Stimulated activated naive CD8-positive, alpha-beta T cell treated with anti-CD3 and anti-CD28 coated beads, Interleukin-15, amount 100 ng/mL, for 72 hours (primary cell): ENCODE measurements around the gene TSHZ3.

Source experiments
- ATAC-seq: fragments of 150-1000 bp; cut with Tn5 transposase; 2 replicates; pipeline ENCODE4 v1.10.0; 2021; ENCODE audit warnings: mild to moderate bottlenecking, moderate library complexity
- DNase-seq, 2 donors: peaks; one replicate each; pipeline ENCODE4 v3.0.0; 2021 to 2022
- H3K27ac Mint-ChIP-seq, 2 donors: one replicate each; pipeline ENCODE4 v1.8.0; 2022; ENCODE audit warnings: mild to moderate bottlenecking in 2 of 2, mixed read lengths in 2 of 2, moderate library complexity in 2 of 2
- H3K27me3 Mint-ChIP-seq: one replicate; pipeline ENCODE4 v1.8.0; 2022; ENCODE audit warnings: mixed read lengths
- H3K4me1 Mint-ChIP-seq: one replicate; pipeline ENCODE4 v1.8.0; 2022; ENCODE audit warnings: mild to moderate bottlenecking, mixed read lengths
- H3K4me3 Mint-ChIP-seq, 2 donors: one replicate each; pipeline ENCODE4 v1.8.0; 2022; ENCODE audit warnings: mild to moderate bottlenecking in 2 of 2, mixed read lengths in 2 of 2, moderate library complexity in 1 of 2
- H3K9me3 Mint-ChIP-seq, 2 donors: one replicate each; pipeline ENCODE4 v1.8.0; 2022; ENCODE audit warnings: mixed read lengths in 2 of 2

TSHZ3 gene

DNA sequence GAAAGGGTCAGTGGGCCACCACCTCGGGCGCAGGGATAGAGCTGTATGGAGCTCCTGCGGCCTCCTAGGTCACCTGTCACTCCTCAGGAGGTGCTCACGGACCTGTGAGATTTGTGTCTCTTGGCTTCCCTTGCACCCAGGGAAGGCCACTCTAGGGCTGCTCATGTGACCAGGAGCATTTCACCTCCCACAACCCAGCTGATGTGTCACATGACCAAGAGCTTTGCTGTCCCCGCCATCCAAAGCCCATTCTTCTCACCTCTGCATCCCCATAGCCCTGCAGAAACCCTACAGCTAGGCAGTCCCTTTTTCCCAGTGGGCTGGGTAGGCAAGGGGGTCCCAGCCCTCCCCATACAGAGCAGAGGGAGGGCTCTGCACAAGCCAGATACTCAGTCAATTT, 51.2 kb downstream of the TSHZ3 start:
- H3K9me3 Mint-ChIP-seq = peaks cover 0 to under 1% of the 10 kb centered on the region in 2 donors
- peaks cover 10% of the 10 kb centered on the region for H3K27me3 Mint-ChIP-seq
- H3K27ac Mint-ChIP-seq = no peak overlapping the region
- ATAC-seq (no peak), DNase-seq (no peak)
- no peak overlapping the region for H3K4me3 Mint-ChIP-seq
- H3K4me1 Mint-ChIP-seq = no peaks in the 10 kb centered on the region

DNA sequence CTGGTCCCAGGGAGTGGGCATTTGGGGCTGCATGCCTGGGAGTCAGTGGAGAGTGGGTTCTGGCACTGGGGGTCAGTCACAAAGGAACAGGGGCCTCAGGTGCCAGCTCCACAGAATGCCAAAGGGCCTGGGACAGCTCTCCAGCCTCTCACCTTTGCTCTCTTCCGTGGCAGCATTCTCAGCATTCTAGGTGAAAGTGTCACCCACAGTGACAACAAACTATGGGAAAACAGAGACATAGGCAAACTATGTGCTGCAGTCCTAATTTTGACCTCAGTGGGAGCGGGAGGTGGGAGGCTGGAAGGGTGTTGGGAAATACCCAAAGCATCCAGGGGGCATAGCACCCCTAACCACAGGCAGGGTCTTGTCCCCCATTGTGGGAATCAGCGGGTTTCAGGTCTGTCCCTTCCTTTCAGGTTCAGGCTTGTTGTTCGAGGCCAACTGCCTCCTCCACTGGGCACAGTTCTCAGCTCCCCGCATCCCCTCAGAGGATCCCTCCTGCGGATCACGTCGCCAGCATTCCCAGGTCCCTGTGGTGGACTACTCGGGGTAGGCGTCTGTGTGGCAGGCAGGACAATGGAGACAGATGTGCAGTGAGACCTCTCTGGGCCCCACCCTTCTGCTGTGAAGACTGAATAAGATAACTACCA, 52.4 kb downstream of the TSHZ3 start:
- no peak for DNase-seq
- Mint-ChIP-seq H3K4me3 (no peak overlapping the region), H3K27me3 (peaks cover 10% of the 10 kb centered on the region), H3K27ac (no peak overlapping the region), H3K4me1 (no peaks in the 10 kb centered on the region), H3K9me3 (peaks cover 0 to 10% of the 10 kb centered on the region in 2 donors)
- no peak for ATAC-seq

DNA sequence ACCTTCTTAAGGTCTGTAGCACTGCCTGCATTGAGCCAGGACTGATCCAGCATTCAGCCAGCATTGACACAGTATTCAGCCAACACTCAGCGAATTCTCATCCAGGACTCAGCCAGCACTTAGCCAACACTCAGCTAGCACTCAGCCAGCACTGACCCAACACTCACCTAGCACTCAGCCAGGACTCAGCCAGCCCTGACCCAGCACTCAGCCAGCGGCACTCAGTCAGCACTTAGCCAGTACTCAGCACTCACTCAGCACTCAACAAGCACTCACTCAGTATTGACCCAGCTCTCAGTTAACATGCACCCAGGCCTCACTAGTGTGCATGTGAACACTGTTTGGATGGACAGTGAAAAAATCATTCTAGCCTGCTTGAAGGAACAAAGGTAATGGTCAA, 55.0 kb downstream of the TSHZ3 start:
- H3K27me3 Mint-ChIP-seq = peaks cover 10% of the 10 kb centered on the region
- no peak overlapping the region for H3K4me3 Mint-ChIP-seq
- no peak overlapping the region for H3K27ac Mint-ChIP-seq
- no peak for ATAC-seq
- no peaks in the 10 kb centered on the region for H3K4me1 Mint-ChIP-seq
- H3K9me3 Mint-ChIP-seq = peaks cover 0 to 10% of the 10 kb centered on the region in 2 donors
- no peak for DNase-seq

GRCh38 chr19:31292639-31293185, 56.5 kb downstream of the TSHZ3 start:
- Mint-ChIP-seq H3K4me1 (no peaks in the 10 kb centered on the region), H3K4me3 (no peak overlapping the region), H3K27ac (no peak overlapping the region), H3K27me3 (peaks cover under 1% of the 10 kb centered on the region), H3K9me3 (peaks cover 0 to 10% of the 10 kb centered on the region in 2 donors)
- DNase-seq (no peak), ATAC-seq (no peak)

DNA sequence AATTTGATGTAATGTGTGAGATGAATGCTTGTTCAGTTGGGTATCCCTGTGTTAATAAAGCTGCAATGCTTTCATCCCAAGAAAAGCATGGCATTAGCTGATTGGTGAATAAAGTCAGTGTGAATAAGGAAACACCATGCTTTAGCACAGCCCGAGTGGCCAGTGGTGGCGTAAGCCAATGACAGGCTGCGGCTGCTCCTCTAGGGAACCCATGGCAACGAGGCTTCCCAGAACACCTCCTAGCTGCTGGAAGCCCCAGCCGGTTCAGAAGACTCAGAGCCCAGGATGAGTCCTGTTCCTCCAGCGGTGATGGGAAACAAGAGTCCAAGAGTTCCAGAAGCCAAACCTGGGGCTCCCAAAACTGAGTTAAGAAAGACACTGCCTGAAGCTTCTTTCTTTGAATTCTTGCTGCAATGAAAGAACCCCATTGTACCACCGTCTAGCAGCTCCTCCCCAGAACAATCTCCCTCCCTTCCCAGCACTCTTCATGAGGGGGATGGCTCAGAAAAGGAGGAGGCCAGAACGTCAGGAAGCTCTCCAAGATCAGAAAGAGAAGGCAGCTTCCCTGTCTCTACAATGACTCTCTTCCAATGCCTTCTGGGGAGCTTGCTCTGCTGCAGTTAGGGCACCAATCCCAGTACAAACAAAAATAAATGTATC, 58.2 kb downstream of the TSHZ3 start:
- Mint-ChIP-seq H3K27me3 (no peaks in the 10 kb centered on the region), H3K9me3 (peaks cover 0 to 10% of the 10 kb centered on the region in 2 donors), H3K4me1 (peaks cover 2% of the 10 kb centered on the region), H3K27ac (no peak overlapping the region), H3K4me3 (no peak overlapping the region)
- ATAC-seq (no peak), DNase-seq (no peak)

DNA sequence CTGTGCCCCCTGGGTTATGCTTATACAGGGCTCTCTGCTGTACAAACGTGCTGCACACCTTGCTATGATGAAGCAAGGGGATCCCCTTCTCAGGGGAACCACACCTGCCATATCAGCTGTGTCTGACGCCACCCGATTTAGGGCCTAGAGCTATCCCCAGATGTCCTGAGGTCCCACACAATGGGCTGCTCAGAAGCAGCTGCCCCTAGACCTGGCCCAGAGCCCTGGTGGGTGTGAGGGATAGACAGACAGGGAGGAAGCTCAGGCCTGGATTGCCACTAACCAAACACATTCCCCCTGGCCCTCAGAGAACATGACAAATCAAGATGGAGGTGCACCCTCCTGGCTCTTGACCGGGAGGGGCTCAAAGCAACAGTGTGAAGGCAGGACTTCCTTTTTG, 59.3 kb downstream of the TSHZ3 start:
- no peak for DNase-seq
- H3K27me3 Mint-ChIP-seq = no peaks in the 10 kb centered on the region
- no peak overlapping the region for H3K27ac Mint-ChIP-seq
- H3K9me3 Mint-ChIP-seq = peaks cover 0 to 10% of the 10 kb centered on the region in 2 donors
- no peak overlapping the region for H3K4me3 Mint-ChIP-seq
- peaks cover 6% of the 10 kb centered on the region for H3K4me1 Mint-ChIP-seq
- ATAC-seq = no peak

- Mint-ChIP-seq H3K9me3 (peaks cover 0 to 10% of the 10 kb centered on the region in 2 donors), H3K27ac (no peak overlapping the region), H3K4me3 (no peak overlapping the region), H3K4me1 (peaks cover 6% of the 10 kb centered on the region), H3K27me3 (no peaks in the 10 kb centered on the region)
- ATAC-seq (no peak), DNase-seq (no peak)
These were observed 59.8 kb downstream of the TSHZ3 start for GRCh38 chr19:31289381-31289880.

DNA sequence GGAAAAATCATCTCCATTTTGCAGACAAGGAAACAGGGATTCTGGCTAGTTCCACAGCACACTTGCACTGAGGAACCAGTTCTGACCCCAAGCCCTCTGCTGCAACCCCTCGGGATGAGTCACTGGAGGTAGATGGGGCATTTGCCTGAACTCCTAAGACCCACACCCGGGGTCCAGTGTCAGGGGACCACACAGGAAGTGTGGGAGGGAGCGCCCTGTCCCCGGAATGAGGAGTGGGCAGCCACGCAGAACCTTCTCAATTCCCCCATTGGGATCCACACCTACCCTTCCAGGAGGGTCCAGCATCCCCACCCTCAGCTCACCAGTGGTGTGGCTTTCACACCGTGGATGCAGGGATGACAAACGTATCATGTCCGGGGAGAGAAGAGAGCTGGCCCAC, 62.7 kb downstream of the TSHZ3 start:
- Mint-ChIP-seq H3K9me3 (no peaks in the 10 kb centered on the region), H3K4me1 (peaks cover 6% of the 10 kb centered on the region), H3K27ac (no peak overlapping the region), H3K27me3 (peaks cover 3% of the 10 kb centered on the region), H3K4me3 (no peak overlapping the region)
- DNase-seq (no peak), ATAC-seq (no peak)

DNA sequence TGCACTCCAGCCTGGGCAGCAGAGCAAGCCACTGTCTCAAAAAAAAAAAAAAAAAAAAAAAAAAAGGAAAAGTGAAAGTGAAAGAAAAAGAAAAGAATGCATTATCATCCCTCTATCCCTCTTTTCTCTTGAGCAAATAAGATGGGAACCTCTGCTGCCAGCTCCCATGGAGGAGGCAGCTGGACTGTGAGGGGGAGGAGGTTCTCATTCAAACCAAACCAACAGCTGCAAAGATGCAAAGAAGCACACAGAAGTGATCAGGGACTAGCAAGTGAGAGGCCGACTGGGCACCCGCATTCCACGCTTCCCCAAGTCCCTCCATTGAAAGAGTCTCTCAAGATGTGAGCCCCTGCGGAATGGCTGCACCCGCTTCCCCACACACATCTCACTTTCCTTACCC, 63.5 kb downstream of the TSHZ3 start:
- ATAC-seq (no peak), DNase-seq (no peak)
- Mint-ChIP-seq H3K4me1 (peaks cover 6% of the 10 kb centered on the region), H3K9me3 (no peaks in the 10 kb centered on the region), H3K27ac (no peak overlapping the region), H3K27me3 (peaks cover 7% of the 10 kb centered on the region), H3K4me3 (no peak overlapping the region)

- H3K27me3 Mint-ChIP-seq = peaks cover 7% of the 10 kb centered on the region
- H3K9me3 Mint-ChIP-seq = no peaks in the 10 kb centered on the region
- no peak overlapping the region for H3K27ac Mint-ChIP-seq
- peaks cover 6% of the 10 kb centered on the region for H3K4me1 Mint-ChIP-seq
- ATAC-seq (no peak), DNase-seq (no peak)
- no peak overlapping the region for H3K4me3 Mint-ChIP-seq
These were observed 64.6 kb downstream of the TSHZ3 start for GRCh38 chr19:31284621-31285020.

DNA sequence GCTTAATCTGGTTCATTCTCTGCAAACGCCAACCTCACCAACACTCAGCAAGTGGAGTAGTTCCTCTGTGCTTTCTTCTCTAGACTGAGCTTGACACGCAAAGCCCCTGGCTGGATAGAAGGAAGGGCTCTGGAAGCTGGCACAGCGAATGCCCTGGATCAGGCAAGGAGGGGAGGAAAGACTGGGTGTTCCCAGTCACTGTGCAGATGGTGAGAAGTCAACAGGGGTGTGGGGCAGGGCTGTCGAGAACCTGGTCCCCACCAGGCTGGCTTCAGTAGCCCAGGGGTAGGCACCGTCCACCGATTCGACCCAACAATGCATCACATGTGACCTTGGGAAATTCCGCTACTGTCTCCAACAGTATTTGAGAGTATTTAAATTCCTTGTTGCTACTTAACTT, 65.5 kb downstream of the TSHZ3 start:
- Mint-ChIP-seq H3K4me3 (no peak overlapping the region), H3K27me3 (peaks cover 7% of the 10 kb centered on the region), H3K9me3 (no peaks in the 10 kb centered on the region), H3K4me1 (peaks cover 6% of the 10 kb centered on the region), H3K27ac (peak overlapping the region in 1 of 2 donors; percentile 62)
- DNase-seq = no peak
- no peak for ATAC-seq

DNA sequence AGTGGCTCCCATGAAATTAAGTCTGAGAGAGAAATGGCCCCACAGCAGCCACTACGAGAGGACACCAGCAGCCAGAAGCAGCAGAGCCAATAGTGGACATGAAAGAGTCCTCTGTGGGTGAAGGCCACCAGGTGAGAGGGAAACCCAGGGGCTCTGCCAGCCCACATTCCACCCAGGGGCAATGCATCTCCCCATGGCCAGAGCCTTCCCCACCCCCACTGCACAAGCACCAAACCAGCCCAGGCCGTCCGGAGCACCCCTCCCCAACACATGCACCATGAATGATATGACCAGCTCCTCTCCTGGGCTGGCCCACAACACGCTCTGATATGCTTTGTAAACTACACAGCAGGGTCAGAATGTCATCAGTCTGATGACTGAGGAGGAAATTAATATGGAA, 66.9 kb downstream of the TSHZ3 start:
- no peak overlapping the region for H3K27ac Mint-ChIP-seq
- H3K9me3 Mint-ChIP-seq = no peaks in the 10 kb centered on the region
- no peak for DNase-seq
- H3K27me3 Mint-ChIP-seq = peaks cover 7% of the 10 kb centered on the region
- peaks cover 6% of the 10 kb centered on the region for H3K4me1 Mint-ChIP-seq
- ATAC-seq = no peak
- H3K4me3 Mint-ChIP-seq = no peak overlapping the region

DNA sequence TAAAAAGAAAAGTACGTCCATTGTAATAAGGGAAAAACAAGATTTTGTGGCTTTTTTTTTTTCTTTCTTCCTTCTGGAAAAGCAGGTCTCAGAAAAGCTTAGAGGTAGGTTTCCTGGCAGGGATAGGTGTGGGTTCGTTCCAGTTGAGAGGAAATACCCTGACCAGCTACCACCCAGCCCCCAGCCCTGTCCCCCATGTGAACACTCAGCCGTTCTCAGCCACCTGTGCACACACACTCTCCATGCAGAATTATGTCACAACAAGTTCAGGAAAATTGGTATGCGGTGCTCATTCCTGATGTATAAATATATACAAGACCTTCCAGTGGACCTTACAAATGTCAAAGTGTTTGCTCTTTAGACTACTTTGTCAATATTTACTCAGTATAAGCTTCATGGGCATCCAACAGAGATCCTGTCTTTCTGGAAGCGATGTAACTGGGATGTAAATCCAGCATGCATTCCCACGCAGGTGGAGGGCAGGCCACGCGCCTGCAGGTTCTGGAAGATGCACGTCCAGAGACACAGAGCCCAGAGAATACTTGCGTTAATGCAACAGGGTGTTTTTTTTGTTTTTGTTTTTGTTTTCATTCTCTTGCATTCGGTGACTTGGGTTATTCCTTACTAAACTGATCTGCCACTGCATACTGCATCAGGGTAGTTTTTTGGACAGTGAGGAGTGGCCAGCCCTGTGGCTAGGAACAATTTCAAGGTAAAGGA, 68.8 kb downstream of the TSHZ3 start:
- Mint-ChIP-seq H3K4me1 (no peaks in the 10 kb centered on the region), H3K27ac (no peak overlapping the region), H3K4me3 (no peak overlapping the region), H3K9me3 (no peaks in the 10 kb centered on the region), H3K27me3 (peaks cover 7% of the 10 kb centered on the region)
- DNase-seq (no peak), ATAC-seq (no peak)

DNA sequence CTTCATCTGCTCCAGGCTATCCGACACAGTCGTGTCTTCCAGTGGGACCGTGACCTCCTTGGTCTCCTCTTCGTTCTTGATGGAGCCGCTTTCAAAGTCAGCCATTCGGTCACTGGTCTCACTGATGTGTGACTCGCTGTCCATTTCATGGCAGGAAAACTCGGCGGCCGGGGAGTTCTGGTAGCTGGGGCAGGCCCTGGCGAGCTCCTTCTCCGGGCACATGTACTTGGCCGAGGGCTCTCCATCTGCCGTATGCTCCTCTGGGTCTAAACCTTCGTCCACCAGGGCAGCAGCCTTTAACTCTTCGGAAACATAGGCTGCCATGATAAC, 69.8 kb downstream of the TSHZ3 start:
- no peak overlapping the region for H3K27ac Mint-ChIP-seq
- no peaks in the 10 kb centered on the region for H3K9me3 Mint-ChIP-seq
- no peak overlapping the region for H3K4me3 Mint-ChIP-seq
- peaks cover 14% of the 10 kb centered on the region for H3K27me3 Mint-ChIP-seq
- no peak for ATAC-seq
- no peak for DNase-seq
- no peaks in the 10 kb centered on the region for H3K4me1 Mint-ChIP-seq

- H3K27ac Mint-ChIP-seq = no peak overlapping the region
- no peak for ATAC-seq
- no peaks in the 10 kb centered on the region for H3K4me1 Mint-ChIP-seq
- H3K4me3 Mint-ChIP-seq = no peak overlapping the region
- H3K27me3 Mint-ChIP-seq = peaks cover 15% of the 10 kb centered on the region
- no peak for DNase-seq
- no peaks in the 10 kb centered on the region for H3K9me3 Mint-ChIP-seq
These were observed 70.4 kb downstream of the TSHZ3 start for GRCh38 chr19:31278555-31279435.
